ELF-1 (cell line): ENCODE measurements around the gene FGFR2.
A peak's percentile ranks its signal among the peaks of the same experiment; 100 is the strongest.
"Not testable (repeated sequence)": the region's sequence is repeated elsewhere in the genome, so short reads cannot be mapped to it uniquely, and the experiment has no call there.

Experiments used
- DNase-seq: peaks from one replicate; pipeline ENCODE4 v3.0.0-alpha.2; 2016; ENCODE audit warnings: low read depth, low spot score

FGFR2 gene

DNA sequence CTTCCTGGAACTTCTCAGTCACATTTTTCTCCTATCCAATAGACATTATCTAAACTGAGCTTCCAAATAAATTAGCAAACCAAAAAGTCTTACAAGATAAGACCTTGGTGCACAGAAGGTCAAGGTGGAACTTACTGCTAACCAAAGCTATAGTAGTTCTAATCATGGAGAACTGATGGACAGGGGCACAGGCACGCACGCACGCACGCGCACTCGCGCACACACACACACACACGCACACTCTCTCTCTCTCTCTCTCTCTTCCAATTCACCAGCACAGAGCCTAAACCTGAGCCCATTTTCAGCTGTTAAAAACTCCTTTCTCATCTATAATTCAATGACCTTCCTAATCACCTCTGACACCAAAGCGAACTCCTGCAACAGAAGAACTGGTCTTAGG lies 7.5 kb downstream of the FGFR2 start:
- peak; percentile 29 for DNase-seq

DNA sequence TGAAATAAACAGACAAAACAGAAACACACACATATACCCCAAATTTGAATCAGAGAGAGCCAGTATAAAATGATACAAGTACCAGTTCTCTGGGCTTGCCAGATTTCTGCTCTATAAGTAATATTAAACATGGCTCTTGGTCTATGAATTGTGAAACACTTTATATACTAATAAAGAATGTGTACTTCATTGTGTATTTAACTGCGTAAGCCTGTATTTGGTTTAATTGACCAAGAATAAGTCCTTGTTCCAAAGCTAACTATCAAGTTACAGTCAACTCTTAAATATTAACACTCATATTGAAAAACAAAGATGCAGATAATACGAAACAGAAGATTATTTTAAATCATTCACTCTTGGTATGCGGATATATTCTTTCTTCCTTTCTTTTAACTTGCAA lies 8.7 kb downstream of the FGFR2 start:
- DNase-seq: no peak

DNA sequence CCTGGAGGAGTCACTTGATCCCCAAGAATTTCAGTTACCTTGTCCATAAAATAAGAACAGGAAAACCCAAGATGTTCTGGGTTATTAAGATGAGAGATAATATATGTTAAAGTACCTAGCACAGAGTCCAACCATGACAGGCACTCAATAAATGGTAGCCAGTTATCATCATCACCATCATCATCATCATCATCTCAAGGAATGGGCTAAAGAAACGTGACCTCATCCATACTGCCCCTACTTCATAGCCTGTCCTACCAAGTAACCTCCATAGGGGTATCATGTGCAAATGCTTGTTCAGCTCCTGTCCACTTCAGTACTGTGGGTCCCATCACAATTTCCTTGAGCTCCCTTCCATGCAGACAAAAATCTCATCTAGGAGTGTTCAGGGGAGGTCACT lies 14.4 kb downstream of the FGFR2 start:
- DNase-seq: no peak

DNA sequence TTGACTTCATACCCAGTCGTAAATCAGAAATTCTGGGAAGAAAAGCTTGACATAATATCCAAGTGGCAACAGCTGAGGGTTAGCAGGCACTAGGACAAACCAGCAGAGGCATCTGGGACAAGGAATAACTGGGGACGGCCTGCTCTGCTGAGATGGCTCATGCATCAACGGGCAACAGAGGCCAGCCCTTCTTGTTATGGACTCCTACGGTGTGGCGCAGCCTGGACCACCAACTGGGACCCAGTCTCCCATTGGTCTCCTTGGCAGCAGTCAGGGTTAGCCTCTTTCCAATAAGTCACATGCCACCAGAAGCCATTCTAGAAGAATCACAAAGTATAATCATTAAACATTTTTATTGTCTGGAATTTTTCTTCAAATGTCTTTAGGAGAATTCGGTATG lies 15.0 kb downstream of the FGFR2 start:
- DNase-seq: no peak

DNA sequence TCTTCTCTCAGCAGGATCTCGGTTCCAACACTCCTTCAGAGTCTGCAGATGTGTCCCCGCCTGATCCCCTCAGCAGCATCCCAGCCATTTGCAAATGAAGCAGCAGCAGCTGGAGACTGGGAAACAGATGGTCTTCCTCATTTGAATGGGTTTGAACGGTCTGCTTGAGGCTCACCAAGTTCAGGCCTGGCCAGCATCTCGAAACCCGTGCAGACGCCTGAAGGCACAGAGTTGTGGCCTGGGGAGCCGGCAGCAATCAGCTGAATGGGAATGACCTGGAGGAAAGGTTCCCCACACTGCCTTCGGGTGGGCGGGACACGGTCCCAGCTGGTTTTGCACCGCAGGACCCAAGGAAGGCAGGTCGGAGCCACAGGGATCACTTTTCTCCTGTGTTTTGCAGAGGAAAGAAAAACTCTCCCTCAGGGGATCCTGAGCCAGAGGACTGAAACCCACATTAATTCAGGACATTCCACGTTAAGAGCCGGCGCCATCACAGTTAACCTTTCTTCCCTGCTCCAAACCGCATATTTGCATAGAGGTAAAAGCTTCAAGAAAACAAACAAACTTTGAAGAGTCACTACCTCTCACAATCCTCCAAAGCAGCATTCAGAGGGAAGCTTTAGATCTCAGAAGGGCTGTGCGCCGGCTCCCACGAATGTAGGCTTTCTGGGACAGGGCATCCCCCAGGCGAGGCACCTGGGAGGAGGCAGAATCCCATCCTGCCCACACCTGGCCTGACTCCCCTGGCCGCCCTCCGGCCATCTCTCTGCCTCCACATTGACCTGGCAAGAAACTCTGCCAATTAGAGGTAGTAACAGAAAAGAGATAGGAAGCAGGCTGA lies 17.7 kb downstream of the FGFR2 start:
- DNase-seq: peak; percentile 96

DNA sequence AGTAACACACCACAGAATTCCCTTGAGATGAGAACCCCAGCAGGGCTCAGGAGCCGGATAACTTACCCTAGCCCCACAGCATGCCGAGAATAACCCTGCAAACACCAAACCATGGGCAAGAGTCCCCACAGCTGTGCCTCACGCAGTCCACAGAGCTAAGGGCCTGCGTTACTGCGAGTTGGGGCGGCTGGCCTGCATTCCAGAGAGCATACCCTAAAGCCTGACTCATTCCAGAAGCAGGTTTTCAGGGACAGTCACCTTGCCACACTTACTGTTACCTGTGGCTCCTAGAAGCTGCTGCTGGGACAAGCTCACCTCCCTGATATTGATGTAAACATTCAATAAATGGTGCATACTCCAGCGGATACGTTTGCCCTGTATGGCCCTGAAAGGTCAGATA lies 18.6 kb downstream of the FGFR2 start:
- peak; percentile 72 for DNase-seq

DNA sequence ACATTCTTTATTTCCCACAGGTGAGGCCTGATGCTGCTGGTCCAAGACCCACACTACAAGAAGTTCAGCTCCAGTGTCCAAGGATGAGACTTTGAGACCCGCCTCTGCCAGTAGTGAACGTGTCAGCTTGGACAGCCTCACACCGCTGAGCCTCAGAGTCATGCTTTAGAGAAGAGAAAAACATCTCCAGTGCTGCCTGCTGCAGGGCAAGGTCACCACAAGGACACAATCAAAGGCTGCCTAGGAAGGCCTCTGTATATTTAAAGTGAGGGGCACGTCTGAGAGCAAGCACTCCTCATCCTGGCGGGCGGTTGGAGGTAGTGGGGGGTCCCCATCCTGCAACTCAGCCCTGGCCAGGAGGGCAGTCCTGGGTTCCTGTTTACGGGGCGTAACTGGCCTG lies 19.3 kb downstream of the FGFR2 start:
- no peak for DNase-seq

DNA sequence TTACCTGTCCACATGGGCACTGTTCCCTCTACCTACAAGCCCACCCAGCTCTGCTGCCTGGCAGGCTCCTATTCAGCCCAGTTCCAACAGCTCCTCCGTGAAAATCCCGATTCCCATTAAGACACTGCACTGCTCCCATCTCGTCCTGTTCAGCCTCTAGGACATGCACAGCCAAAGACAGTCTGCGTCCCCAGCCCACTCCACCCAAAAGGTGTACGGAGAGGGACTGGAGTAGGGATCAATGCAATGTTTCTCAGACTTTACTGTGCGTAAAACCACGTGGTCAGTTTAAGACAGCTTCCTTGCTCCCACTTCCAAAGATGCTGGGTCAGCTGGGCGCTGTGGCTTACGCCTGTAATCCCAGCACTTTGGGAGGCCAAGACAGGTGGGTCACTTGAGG lies 19.9 kb downstream of the FGFR2 start:
- DNase-seq: no peak

DNA sequence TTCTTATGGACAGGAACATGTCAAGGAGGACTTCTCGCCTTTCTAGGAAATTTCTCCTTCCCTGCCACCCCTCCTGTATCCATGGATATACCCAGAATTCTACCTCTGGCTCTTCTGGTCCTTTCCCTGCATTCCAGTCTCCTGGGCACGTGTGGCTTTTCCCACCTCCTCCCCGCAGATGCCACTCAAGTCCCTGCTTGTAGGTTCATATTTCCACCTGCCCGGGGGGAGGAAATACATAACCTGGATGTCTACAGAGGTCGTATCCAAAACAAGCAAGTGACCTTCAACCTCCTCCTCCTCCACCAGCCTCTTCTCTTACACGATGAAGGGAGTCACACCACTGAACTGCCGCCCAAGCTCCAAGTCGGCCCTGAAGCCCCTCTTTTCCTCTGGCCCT lies 20.7 kb downstream of the FGFR2 start:
- DNase-seq: no peak

DNA sequence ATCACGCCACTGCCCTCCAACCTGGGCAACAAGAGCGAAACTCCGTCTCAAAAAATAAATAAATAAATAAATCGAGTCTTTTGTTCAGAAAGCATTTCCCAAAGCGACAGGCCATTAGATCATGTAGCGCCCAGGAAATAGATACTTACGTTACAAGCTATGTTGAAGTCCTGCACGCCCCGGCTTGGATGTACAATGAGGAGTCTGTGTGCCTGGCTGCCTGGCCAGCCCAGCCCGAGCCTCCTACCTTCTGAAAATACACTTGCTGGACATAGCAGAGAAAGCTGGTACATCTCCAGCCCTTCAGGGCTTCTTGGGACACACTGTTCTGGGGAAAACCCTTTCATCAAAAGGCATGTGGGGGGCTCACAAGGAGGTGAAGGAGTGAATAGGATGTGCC lies 22.1 kb downstream of the FGFR2 start:
- DNase-seq: no peak

DNA sequence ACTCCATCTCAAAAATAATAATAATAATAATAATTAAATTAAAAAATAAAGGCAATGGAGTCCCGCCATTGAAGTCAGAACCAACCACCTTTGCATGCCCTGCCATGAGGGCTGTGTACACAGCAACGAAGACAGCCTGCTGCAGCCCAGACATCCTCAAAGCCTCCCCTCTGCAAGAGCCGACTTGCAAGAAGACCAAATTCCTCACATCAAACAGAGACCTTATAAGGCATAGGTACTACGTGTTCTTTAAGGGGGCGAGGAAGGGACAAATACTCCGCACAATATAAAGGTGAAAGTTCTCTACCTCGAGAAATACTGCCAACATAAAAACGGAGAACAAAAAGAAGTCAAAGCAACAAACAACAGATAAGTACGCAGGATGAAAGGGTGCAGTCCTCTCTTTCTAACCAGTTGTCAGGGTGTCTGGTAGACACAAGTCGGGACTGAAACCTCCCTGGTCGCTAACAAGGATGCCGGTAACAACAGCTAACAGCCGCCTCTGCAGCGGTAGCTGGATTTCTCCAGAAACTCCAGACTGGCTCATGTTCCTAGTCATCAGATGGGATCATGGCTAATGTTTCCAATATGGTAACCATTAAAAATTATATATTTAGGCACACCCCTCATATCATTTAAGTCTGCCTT lies 23.6 kb downstream of the FGFR2 start:
- DNase-seq: no peak

DNA sequence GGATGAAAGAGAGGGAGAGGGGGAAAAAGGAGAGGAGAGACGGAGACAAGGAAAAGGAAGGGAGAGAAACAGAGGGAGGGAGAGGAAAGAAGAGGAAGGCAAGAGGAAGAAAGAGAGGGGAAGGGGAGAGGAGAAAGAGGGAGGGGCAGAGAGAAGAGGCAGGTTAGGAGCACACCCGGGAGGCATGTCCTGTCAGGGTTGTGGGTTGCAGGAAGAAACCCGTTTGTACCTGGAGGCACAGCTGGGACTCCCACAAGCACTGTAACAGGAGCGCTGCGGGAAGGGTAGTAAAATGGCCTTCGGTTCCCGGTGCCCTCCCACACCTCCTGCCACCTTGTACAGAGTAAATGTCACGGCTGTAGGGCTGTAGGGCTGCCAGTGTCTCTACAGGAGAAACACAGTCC lies 24.7 kb downstream of the FGFR2 start:
- DNase-seq: no peak

DNA sequence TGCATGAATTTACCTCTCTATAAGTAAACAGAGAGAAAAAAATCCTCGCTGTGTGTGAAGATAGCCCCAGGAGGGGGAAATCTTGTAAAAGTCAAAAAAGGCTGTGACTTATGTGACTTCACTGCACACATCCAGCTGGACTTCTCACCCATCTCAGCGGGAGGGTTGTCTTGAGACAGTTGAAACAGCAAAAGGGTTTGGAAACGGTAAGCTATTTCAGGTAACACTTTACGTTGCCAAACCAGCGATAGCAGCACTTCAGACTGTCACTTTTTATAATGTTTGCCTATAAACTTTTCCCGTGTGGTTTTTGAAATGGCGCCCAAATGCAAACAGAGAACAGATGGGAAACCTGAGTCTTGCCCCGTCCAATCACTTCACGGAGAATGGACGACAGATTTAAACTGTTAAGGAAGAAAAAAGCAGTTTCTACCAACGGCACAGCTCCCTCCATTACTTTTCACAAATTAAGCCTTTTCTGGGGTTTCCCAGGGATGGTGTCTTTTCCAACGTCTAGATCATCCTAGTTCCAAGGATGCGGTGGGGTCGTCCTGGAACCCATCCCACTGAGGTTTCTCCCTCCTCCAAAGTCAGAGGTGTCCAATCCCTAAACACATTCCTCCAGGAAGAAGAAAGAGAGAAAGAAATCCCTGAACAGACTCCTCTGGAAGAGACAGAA lies 25.2 kb downstream of the FGFR2 start:
- DNase-seq: no peak

DNA sequence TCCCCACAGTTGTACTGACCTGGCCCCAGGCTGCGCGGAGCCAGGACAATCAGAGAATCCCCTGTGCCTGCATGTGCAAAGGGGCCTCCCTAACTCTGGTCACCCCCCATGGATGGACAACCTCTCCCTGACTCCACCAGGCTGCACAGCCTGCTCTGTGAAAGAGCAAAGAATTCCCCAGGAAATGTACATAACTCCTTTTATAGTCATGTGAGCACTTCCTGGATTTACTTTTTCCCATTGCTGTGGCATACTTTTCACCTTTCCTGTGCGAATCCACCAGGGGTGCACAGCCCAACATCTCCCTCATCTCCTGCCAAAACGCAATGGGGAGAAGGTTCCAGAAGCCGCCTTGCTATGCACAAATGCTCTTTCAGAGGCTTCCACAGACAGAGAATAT lies 27.9 kb downstream of the FGFR2 start:
- DNase-seq: no peak

DNA sequence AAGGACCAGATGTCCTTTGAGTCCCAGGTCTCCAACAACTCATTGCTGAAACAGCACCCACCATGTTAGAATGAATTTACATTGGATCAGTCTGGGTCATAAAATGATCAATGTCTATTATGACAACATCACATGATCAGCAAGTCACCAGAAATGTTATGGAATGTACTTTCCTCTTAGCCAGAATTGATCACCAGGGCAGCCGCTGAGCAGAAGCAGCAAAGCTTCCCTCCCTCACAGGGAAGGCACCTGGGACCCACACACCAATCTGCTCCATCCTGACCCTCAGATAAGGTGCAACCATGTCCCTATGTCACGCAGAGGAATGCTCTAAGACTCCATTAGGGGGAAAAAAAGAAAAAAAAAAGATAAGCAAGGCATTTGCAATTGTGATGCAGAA lies 30.0 kb downstream of the FGFR2 start:
- DNase-seq: no peak

DNA sequence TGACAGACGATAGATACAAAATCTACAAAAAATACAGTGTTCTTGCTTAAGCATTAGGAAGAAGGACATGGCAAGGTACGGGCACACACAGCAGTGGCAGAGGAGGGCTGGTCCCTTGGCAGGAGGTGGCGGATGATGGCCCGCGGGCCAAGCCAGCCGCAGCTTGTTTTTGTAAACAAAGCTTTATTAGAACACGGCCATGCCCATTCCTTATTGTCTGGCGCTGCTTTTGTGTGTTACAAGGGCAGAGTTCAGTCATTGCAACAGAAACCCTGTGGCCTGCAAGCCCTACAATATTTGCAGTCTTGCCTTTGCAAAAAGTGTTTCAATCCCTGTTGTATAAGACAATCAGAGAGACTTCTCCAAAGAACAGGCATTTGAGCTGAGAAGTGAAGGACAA lies 30.7 kb downstream of the FGFR2 start:
- DNase-seq: no peak

DNA sequence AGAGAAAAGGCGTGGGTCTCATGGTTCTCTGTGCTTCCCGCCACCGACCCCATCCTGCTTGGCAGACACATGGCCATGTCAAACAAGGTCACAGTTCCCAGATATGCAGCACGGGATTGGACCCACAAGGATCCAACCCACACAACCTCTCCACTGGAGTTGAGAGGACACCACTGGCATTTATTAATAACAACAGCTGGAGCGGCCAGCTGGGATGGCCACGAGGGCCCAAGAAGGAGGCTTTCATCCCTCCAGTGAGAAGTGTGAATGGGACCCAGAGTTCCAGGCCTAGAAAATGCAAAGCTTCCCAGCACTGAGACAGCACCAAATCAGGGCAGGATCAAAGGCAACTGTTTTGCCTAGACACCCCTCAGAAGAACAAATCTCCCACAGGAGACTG lies 31.5 kb downstream of the FGFR2 start:
- DNase-seq: no peak

DNA sequence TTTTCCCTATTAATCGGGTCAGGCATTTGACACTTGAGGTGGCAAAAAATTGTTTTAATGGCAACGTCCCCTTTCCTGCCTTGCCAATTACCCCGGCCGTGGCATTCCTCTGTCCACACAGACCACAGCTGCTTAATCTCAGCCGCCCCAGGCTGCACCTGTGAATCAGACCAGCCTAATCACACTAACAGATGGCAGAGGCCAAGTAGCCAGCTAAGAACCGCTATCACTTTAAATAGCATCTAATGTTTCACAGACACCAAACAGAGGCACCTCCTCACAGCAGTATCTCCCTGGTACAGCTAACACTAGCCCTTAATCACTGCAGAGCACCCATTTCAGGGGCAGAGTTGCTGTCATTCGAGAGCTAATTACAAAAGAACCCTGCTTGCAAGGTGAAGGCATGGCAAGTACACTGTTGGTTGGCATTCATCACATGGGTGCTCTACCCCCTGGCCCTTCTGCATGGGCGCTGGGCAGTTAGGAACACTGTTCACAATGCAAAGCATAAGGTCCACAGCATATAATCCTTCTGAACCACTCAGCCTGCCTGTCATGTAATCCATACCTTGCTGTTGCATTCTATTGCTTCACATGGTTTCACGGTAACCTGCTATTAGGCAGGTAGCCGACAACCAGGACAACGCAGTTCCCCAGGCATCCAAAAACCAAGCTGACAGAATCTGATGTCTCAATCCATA lies 38.8 kb downstream of the FGFR2 start:
- DNase-seq: no peak

DNA sequence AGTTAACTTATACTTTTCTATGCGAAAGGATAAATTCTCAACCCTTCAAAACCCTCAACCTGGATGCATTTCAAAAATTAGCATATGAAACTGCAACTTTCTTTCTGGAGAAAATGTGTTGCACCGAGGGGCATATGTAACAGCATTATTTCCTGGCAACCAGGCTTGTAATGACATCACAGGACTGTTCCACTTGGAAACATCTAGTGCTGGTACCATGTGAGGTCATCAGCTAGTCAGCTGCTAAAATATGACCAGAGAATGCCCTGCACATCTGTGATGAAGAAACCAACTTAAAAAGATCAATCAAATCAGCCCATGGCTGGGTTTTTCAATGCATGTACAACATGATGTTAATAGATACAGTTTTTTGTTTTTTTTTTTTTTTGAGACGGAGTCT lies 40.0 kb downstream of the FGFR2 start:
- no peak for DNase-seq

DNA sequence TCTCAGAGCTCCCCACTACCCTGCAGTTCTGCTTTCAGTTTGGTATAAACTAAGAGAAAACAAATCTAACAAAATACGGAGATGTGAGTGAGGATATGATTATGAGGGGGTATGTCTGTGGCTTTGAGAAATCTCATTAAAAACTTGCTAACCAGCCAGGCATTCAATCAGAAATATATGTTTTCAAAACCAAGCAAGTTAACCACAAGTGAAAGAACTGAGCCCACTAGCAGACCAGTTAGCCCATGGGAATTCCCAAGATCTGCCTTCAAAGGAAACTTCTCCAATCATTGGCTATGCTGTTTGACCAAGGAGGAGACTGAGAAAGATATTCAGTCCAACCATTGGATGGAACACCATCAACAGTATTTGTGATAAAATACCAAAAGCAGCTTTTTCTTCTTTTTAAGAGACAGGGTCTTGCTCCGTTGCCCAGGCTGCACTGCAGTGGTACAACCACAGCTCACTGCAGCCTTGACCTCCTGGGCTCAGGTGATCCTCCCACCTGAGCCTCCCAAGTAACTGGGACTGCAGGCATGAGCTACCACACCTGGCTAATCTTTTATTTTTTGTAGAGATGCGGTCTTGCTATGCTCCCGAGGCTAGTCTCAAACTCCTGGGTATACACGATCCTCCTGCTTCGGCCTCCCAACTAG lies 41.2 kb downstream of the FGFR2 start:
- DNase-seq: no peak

DNA sequence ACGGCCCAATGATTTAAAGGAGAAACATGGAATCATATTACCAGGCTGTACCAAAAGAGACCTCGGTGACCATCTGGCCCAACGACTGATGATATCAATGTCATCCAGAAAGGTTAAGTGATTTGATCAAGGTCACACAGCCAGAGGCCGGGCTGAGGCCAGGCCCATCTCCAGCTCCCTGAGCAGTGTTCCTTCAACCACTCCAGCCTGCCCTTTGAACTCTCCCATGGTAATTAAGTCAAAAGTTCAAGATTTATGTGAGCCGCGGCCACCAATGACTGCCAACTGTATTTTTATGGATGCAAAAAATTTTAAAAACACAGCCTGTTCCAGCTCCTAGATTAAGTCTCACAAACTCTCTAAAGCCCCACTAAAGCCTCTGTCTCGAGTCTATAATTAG lies 41.8 kb downstream of the FGFR2 start:
- no peak for DNase-seq

DNA sequence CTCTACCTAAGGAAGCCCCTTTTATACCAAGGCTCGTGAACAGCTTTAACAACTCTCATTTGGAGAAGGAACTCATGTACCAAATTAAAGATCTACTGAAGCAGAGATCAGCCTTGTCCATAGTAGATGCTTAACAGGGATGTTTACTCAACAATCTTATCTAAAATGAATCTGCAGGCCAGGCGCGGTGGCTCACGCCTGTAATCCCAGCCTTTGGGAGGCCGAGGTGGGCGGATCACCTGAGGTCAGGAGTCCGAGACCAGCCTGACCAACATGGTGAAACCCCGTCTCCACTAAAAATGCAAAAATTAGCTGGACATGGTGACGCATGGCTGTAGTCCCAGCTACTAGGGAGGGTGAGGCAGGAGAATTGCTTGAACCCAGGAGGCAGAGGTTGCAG lies 43.3 kb downstream of the FGFR2 start:
- DNase-seq: not testable (repeated sequence)
